Mammary epithelial cell (primary cell): ENCODE data around the gene DDX42.

Experiments used
- CTCF ChIP-seq, 2 donors: IDR thresholded peaks in 1 of 2; conservative IDR thresholded peaks in 1 of 2; 2 replicates each; pipeline ENCODE4 v1.5.1; 2011 to 2012; ENCODE audit warnings: inconsistent platforms in 2 of 2, low read length in 2 of 2, mild to moderate bottlenecking in 2 of 2, control low read depth in 1 of 2, low read depth in 1 of 2; ENCODE audit not compliant: insufficient read depth in 1 of 2; ENCODE audit errors: extremely low read depth in 1 of 2
- EZH2 ChIP-seq: IDR thresholded peaks from 2 replicates; pipeline ENCODE4 v1.6.1; 2012; ENCODE audit warnings: low read length, inconsistent platforms, borderline replicate concordance

GRCh38 chr17:63838631-63839171 is 64.7 kb downstream of the DDX42 start:
- TF ChIP-seq EZH2 = no peak
- TF ChIP-seq CTCF (conservative IDR thresholded peaks at IDR 0.05 in 1 of 2, IDR thresholded peaks at IDR 0.05 in 1 of 2; ENCODE audit: extremely low read depth in 1 of 2, insufficient read depth in 1 of 2, low read depth in 1 of 2, low read length in 2 of 2) = no peak
